ENCODE measurements around the gene RARS2.

DNA sequence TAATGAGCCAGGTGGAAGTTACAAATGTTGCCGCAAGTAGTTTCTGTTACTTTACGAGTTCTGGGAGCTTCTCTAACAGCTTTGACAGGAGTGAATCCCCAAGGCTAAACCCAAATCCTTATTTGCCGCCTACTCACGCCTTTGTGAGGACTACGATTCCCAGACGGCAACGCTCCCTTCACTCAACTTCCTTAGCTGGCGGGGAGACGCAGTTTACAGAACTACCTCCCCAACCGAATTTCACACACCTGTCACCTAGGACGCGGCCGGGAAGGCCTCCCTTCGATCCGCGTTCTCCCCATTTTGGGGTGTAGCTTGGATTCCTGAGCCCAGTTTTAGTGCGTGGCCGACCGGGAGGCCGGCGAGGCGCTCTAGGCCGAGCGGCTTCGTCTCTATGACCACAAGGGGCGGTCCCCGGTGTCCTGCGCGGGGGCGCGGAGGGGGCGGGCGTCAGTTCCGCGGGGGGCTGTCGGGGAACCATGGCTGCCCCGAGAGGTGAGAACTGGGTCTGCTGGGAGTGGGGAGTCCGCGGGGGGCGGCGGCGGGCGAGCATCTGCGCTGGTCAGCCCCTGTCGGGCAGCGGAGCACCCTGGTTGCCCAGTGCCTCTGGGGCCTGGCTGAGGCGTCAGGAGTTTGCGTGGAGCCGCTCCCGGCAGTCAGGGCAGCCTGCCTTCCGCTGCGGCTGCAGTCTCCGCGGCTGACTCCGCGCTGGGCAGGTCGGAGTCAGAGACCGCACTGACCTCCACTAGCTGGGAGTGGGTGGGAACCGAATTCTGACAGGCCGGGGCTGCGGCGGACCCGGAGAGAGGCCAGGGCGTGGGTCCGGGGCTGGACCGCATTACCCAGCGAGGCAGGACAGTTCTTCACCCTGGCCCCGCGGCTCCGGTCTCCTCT lies 117.0 kb downstream of the RARS2 start, which contains the start of gene SLC35A1:
- TF ChIP-seq POLR2A (IDR thresholded peaks at IDR 0.05; ENCODE audit: low read length) (peak; percentile 68), GATA1 (IDR thresholded peaks at IDR 0.05; ENCODE audit: low read depth, low read length) (no peak)
